ENCODE measurements around the gene SPECC1. TPM values are rescaled to one million over a fixed set of nuclear protein-coding genes. Genes with fewer than 3 reads are reported as not detected.

The SPECC1 gene
- total and polyA plus RNA-seq, 7 donors = 10.9 to 98.3 (median 43.5) TPM

GRCh38 chr17:20256144-20256543, 247.0 kb downstream of the SPECC1 start:
- intact Hi-C loops (cut with DNase I) = no loop called here
- no peaks in the 10 kb centered on the region for H3K36me3 ChIP-seq
- DNase-seq = no peak
- TF ChIP-seq POLR2A (IDR thresholded peaks at IDR 0.05) = no peak
- TF ChIP-seq CTCF (IDR thresholded peaks at IDR 0.05) = no peak
- TF ChIP-seq EP300 (IDR thresholded peaks at IDR 0.05) = no peak
- TF ChIP-seq POLR2AphosphoS5 (IDR thresholded peaks at IDR 0.05) = no peak
- 92 to 98% methylated on average over 2 of the region's 2 CpGs for WGBS, 2 donors
- no peak overlapping the region for H3K4me3 ChIP-seq
- H3K9me3 ChIP-seq = no peaks in the 10 kb centered on the region
- no peak overlapping the region for H3K27ac ChIP-seq
- no peaks in the 10 kb centered on the region for H3K27me3 ChIP-seq
- no peaks in the 10 kb centered on the region for H3K4me1 ChIP-seq

GRCh38 chr17:20257008-20257407, 247.8 kb downstream of the SPECC1 start:
- H3K36me3 ChIP-seq = no peaks in the 10 kb centered on the region
- no peak for DNase-seq
- TF ChIP-seq CTCF (IDR thresholded peaks at IDR 0.05) = no peak
- no peak for TF ChIP-seq POLR2A (IDR thresholded peaks at IDR 0.05)
- no peak for TF ChIP-seq POLR2AphosphoS5 (IDR thresholded peaks at IDR 0.05)
- TF ChIP-seq EP300 (IDR thresholded peaks at IDR 0.05) = no peak
- 88 to 91% methylated on average over 1 of the region's 1 CpG for WGBS, 2 donors
- no peaks in the 10 kb centered on the region for H3K27me3 ChIP-seq
- no peak overlapping the region for H3K27ac ChIP-seq
- H3K9me3 ChIP-seq = no peaks in the 10 kb centered on the region
- no peaks in the 10 kb centered on the region for H3K4me1 ChIP-seq
- intact Hi-C loops (cut with DNase I) = no loop called here
- no peak overlapping the region for H3K4me3 ChIP-seq

GRCh38 chr17:20257798-20258197, 248.6 kb downstream of the SPECC1 start:
- no peak for DNase-seq
- Histone ChIP-seq H3K9me3 (no peaks in the 10 kb centered on the region), H3K4me1 (peaks cover 0 to 5% (median 1%) of the 10 kb centered on the region in 4 donors), H3K4me3 (no peak overlapping the region), H3K27ac (no peak overlapping the region), H3K27me3 (no peaks in the 10 kb centered on the region), H3K36me3 (no peaks in the 10 kb centered on the region)
- intact Hi-C loops (cut with DNase I) = no loop called here
- TF ChIP-seq EP300 (IDR thresholded peaks at IDR 0.05) = no peak
- no peak for TF ChIP-seq POLR2A (IDR thresholded peaks at IDR 0.05)
- TF ChIP-seq CTCF (IDR thresholded peaks at IDR 0.05) = no peak
- no peak for TF ChIP-seq POLR2AphosphoS5 (IDR thresholded peaks at IDR 0.05)
- 94% methylated on average over 3 of the region's 3 CpGs for WGBS, 2 donors

GRCh38 chr17:20259668-20260067, 250.5 kb downstream of the SPECC1 start:
- Histone ChIP-seq H3K9me3 (no peaks in the 10 kb centered on the region), H3K4me1 (peaks cover 0 to 19% (median 4%) of the 10 kb centered on the region in 4 donors), H3K4me3 (no peak overlapping the region), H3K36me3 (no peaks in the 10 kb centered on the region), H3K27ac (no peak overlapping the region), H3K27me3 (no peaks in the 10 kb centered on the region)
- DNase-seq = no peak
- WGBS, 2 donors = 95 to 97% methylated on average over 4 of the region's 4 CpGs
- TF ChIP-seq POLR2A (IDR thresholded peaks at IDR 0.05) = no peak
- TF ChIP-seq EP300 (IDR thresholded peaks at IDR 0.05) = no peak
- no peak for TF ChIP-seq POLR2AphosphoS5 (IDR thresholded peaks at IDR 0.05)
- TF ChIP-seq CTCF (IDR thresholded peaks at IDR 0.05) = no peak
- intact Hi-C loops (cut with DNase I) = no loop called here

- Histone ChIP-seq H3K36me3 (no peaks in the 10 kb centered on the region), H3K27ac (no peak overlapping the region), H3K4me3 (no peak overlapping the region), H3K27me3 (no peaks in the 10 kb centered on the region), H3K9me3 (no peaks in the 10 kb centered on the region), H3K4me1 (peaks cover 0 to 25% (median 7%) of the 10 kb centered on the region in 4 donors)
- intact Hi-C loops (cut with DNase I) = no loop called here
- no peak for TF ChIP-seq POLR2A (IDR thresholded peaks at IDR 0.05)
- TF ChIP-seq CTCF (IDR thresholded peaks at IDR 0.05) = no peak
- DNase-seq = no peak
- WGBS, 2 donors = 92 to 95% methylated on average over 6 of the region's 6 CpGs
Measured at GRCh38 chr17:20260268-20260667, 251.1 kb downstream of the SPECC1 start.

Data from sigmoid colon (tissue), 7 donors.